ENCODE results near the gene QRSL1. TPM values are rescaled to one million over a fixed set of nuclear protein-coding genes. Genes with fewer than 3 reads are reported as not detected.
A peak's percentile ranks its signal among the peaks of the same experiment; 100 is the strongest.

QRSL1 gene
- total RNA-seq, 1 experiment from 2014 or later = 19.5 TPM

DNA sequence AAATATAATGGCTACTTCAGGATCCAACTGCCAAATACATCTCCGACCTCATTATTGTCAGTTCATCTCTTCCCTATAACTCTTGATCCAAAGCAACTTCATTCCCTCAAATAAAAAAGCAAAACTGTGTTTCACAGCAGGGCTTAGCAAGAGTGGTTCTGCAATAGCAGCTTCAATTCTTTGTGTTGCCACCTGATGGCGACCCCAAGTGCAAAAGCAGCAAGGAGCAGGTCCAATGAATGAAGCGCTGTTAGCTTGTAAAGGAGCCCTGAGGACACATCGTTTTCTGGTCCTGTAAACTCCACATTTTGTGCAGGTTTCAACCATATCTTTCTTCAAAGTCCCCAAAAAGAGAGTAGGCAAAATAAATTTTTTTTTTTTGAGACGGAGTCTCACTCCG, 19.7 kb upstream of the QRSL1 start:
- no peak overlapping the region for H3K27ac Mint-ChIP-seq

More for the DNA sequence above, 19.7 kb upstream of the QRSL1 start:
- H3K4me1 ChIP-seq (ENCODE audit: insufficient read depth, low read length) = peaks cover 9% of the 10 kb centered on the region; the same call in 1 of the 2 replicates
- H2BK15ac ChIP-seq (ENCODE audit: low read depth, low read length) = no peak overlapping the region
- no peaks in the 10 kb centered on the region for H3K9me3 ChIP-seq (ENCODE audit: control insufficient read depth, low read depth, low read length)
- Mint-ChIP-seq H3K27me3 (ENCODE audit: low read depth) (no peaks in the 10 kb centered on the region), H3K4me3 (no peak overlapping the region), H3K9me3 (peaks cover 14 to 21% of the 10 kb centered on the region in 2 experiments), H3K4me1 (peaks cover 46 to 55% of the 10 kb centered on the region in 2 experiments), H3K36me3 (ENCODE audit: insufficient read depth in 1 of 3, low read depth in 3 of 3) (peaks cover 17 to 42% (median 22%) of the 10 kb centered on the region in 3 experiments)
- WGBS (ENCODE audit: extremely low coverage, insufficient read length, low lambda C conversion rate) = no CpG with 5 or more reads among the region's 6 CpGs
- no peak overlapping the region for H2AK5ac ChIP-seq (ENCODE audit: insufficient read length, low read length)
- H3T11ph ChIP-seq (ENCODE audit: low read length) = no peak overlapping the region
- H3K27ac ChIP-seq (ENCODE audit: insufficient read length, low read depth, low read length) = no peak overlapping the region
- no peaks in the 10 kb centered on the region for H4K20me1 ChIP-seq (ENCODE audit: control insufficient read depth, insufficient read depth, insufficient read length)
- H2AFZ ChIP-seq (ENCODE audit: low read length) = no peak overlapping the region
- H3K4ac ChIP-seq (ENCODE audit: low read depth, low read length) = no peak overlapping the region
- no peak overlapping the region for H3K56ac ChIP-seq (ENCODE audit: insufficient read length, low read depth, low read length)
- no peak overlapping the region for H3K9ac ChIP-seq (ENCODE audit: extremely low read depth, insufficient read length, low read length)
- TF ChIP-seq, protein P1, sequence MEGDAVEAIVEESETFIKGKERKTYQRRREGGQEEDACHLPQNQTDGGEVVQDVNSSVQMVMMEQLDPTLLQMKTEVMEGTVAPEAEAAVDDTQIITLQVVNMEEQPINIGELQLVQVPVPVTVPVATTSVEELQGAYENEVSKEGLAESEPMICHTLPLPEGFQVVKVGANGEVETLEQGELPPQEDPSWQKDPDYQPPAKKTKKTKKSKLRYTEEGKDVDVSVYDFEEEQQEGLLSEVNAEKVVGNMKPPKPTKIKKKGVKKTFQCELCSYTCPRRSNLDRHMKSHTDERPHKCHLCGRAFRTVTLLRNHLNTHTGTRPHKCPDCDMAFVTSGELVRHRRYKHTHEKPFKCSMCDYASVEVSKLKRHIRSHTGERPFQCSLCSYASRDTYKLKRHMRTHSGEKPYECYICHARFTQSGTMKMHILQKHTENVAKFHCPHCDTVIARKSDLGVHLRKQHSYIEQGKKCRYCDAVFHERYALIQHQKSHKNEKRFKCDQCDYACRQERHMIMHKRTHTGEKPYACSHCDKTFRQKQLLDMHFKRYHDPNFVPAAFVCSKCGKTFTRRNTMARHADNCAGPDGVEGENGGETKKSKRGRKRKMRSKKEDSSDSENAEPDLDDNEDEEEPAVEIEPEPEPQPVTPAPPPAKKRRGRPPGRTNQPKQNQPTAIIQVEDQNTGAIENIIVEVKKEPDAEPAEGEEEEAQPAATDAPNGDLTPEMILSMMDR (conservative IDR thresholded peaks at IDR 0.05) = peak; percentile 64
- H4K91ac ChIP-seq (ENCODE audit: insufficient read length, low read depth, low read length) = no peak overlapping the region
- H2BK5ac ChIP-seq (ENCODE audit: insufficient read length, low read length) = no peak overlapping the region
- H3K23ac ChIP-seq (ENCODE audit: insufficient read length, low read depth, low read length) = no peak overlapping the region
- H2BK20ac ChIP-seq (ENCODE audit: low read depth, low read length, poor library complexity, severe bottlenecking) = peak overlapping the region; percentile 64
- no peak overlapping the region for H3K18ac ChIP-seq (ENCODE audit: insufficient read length, low read depth, low read length)
- no peaks in the 10 kb centered on the region for H3K23me2 ChIP-seq (ENCODE audit: insufficient read length, low read depth, low read length, poor library complexity, severe bottlenecking)
- no peak overlapping the region for H2BK12ac ChIP-seq (ENCODE audit: insufficient read length, low read depth, low read length)
- H2BK120ac ChIP-seq (ENCODE audit: low read depth, low read length, poor library complexity, severe bottlenecking) = no peak overlapping the region
- H3K14ac ChIP-seq (ENCODE audit: insufficient read depth, low read length) = no peak overlapping the region
- no peak overlapping the region for H3K4me2 ChIP-seq (ENCODE audit: insufficient read depth, insufficient read length, low read length)
- DNase-seq = peak; percentile 58
- H4K5ac ChIP-seq (ENCODE audit: insufficient read length, low read depth, low read length) = no peak overlapping the region
- no peaks in the 10 kb centered on the region for H3K27me3 ChIP-seq (ENCODE audit: insufficient read depth, low read length)
- H3K79me2 ChIP-seq (ENCODE audit: insufficient read depth, low read length) = no peaks in the 10 kb centered on the region
- no peak overlapping the region for H4K8ac ChIP-seq (replicated peaks; ENCODE audit: insufficient read length, low read depth, low read length)
- no peaks in the 10 kb centered on the region for H3K79me1 ChIP-seq (ENCODE audit: insufficient read depth, low read depth, low read length, poor library complexity, severe bottlenecking)

Data from H9 (cell line).